Stomach smooth muscle (tissue), 2 donors: ENCODE measurements around the gene NUP214.
A peak's percentile ranks its signal among the peaks of the same experiment; 100 is the strongest.

Experiments used
- H3K27ac ChIP-seq: one replicate; pipeline ENCODE4 v1.7.0; 2013; ENCODE audit warnings: mild to moderate bottlenecking, low read length, inconsistent platforms
- H3K27me3 ChIP-seq, 2 donors: one replicate each; pipeline ENCODE4 v1.7.0; 2013; ENCODE audit warnings: low read length in 2 of 2; ENCODE audit not compliant: insufficient read depth in 2 of 2, control insufficient read depth in 1 of 2
- H3K36me3 ChIP-seq, 2 donors: one replicate each; pipeline ENCODE4 v1.7.0; 2013; ENCODE audit warnings: low read length in 2 of 2; ENCODE audit not compliant: control insufficient read depth in 2 of 2, insufficient read depth in 2 of 2
- H3K4me1 ChIP-seq: one replicate; pipeline ENCODE4 v1.7.0; 2013; ENCODE audit warnings: low read length; ENCODE audit not compliant: control insufficient read depth, insufficient read depth
- H3K4me3 ChIP-seq, 2 donors: one replicate each; pipeline ENCODE4 v1.7.0; 2013; ENCODE audit warnings: low read length in 2 of 2
- H3K9ac ChIP-seq, 2 donors: one replicate each; pipeline ENCODE4 v1.7.0; 2013; ENCODE audit warnings: low read length in 2 of 2, mild to moderate bottlenecking in 1 of 2
- H3K9me3 ChIP-seq, 2 donors: one replicate each; pipeline ENCODE4 v1.7.0; 2013; ENCODE audit warnings: low read length in 2 of 2; ENCODE audit not compliant: control insufficient read depth in 2 of 2
- donor health status: healthy.
- donor health status: Pancreatic carcinoma.

The NUP214 gene

DNA sequence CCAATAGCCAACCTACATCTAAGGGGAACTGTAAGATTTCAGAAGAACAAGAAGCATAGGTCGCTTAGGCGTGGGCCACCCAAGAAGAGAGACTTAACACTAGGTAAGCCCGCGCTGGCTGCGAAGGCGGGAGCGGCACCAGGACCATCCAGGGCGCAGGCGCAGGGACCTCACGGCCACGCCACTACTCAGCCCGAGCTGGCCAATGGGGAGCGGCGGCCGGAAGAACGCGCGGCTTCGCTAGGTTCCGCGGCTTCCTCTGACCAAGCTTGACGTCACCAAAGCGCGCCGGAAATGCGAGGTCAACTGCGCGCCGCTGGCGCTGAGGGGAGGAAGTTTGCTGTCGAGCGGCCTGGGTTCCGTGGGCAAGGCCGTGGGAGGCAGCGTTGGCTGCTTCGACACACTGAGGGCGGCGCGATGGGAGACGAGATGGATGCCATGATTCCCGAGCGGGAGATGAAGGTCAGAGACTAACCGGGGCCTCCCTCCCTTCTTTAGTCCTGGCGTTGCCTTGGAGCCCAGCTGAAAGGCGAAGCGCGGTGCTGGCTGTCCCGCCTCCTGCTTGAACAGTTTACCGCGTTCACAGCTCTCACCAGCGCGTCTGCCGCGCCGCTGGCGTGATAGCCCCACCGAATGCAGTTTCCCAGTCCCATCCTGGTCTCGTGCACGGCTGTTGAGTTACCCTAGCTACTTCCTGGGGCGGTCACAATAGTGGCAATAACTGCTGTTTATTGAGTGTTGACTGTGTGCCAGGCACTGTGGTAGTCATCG lies at the start of gene NUP214:
TSS of gene NUP214 (plus strand) at position 299 of the 771 bp plus-strand sequence. CDS start at position 418, 119 bp downstream.
- Histone ChIP-seq H3K4me1 (peaks cover 17% of the 10 kb centered on the region), H3K9me3 (no peaks in the 10 kb centered on the region), H3K9ac (peak within 1 kb of the TSS; percentile 87 to 99), H3K27ac (peak within 1 kb of the TSS; percentile 87), H3K27me3 (no peaks in the 10 kb centered on the region), H3K36me3 (peaks cover 24 to 28% of the 10 kb centered on the region in 2 donors), H3K4me3 (peak within 1 kb of the TSS; percentile 76 to 100)

GRCh38 chr9:131076347-131077195 lies 48.8 kb upstream of the NUP214 start:
- no peaks in the 10 kb centered on the region for H3K4me1 ChIP-seq
- H3K36me3 ChIP-seq, result no peaks in the 10 kb centered on the region
- no peak overlapping the region for H3K27ac ChIP-seq
- peaks cover 0 to 3% of the 10 kb centered on the region in 2 donors for H3K27me3 ChIP-seq
- H3K9me3 ChIP-seq, result no peaks in the 10 kb centered on the region
- H3K4me3 ChIP-seq, result no peak overlapping the region
- no peak overlapping the region for H3K9ac ChIP-seq

- Histone ChIP-seq H3K27ac (no peak overlapping the region), H3K9me3 (no peaks in the 10 kb centered on the region), H3K4me1 (no peaks in the 10 kb centered on the region), H3K27me3 (peaks cover 0 to 4% of the 10 kb centered on the region in 2 donors), H3K4me3 (no peak overlapping the region), H3K36me3 (no peaks in the 10 kb centered on the region), H3K9ac (no peak overlapping the region)
Observed at GRCh38 chr9:131078427-131079366, 46.7 kb upstream of the NUP214 start.

GRCh38 chr9:131080589-131080988 lies 44.8 kb upstream of the NUP214 start:
- H3K27ac ChIP-seq, result no peak overlapping the region
- no peaks in the 10 kb centered on the region for H3K4me1 ChIP-seq

GRCh38 chr9:131081868-131082267 lies 43.5 kb upstream of the NUP214 start:
- no peaks in the 10 kb centered on the region for H3K9me3 ChIP-seq
- H3K27ac ChIP-seq, result no peak overlapping the region
- no peak overlapping the region for H3K4me3 ChIP-seq

More at GRCh38 chr9:131080589-131080988, 44.8 kb upstream of the NUP214 start:
- Histone ChIP-seq H3K27me3 (peaks cover 3 to 4% of the 10 kb centered on the region in 2 donors), H3K9me3 (no peaks in the 10 kb centered on the region), H3K9ac (no peak overlapping the region), H3K4me3 (no peak overlapping the region), H3K36me3 (no peaks in the 10 kb centered on the region)

GRCh38 chr9:131082774-131083512 lies 42.4 kb upstream of the NUP214 start:
- no peaks in the 10 kb centered on the region for H3K36me3 ChIP-seq
- H3K4me3 ChIP-seq, result no peak overlapping the region
- H3K9ac ChIP-seq, result no peak overlapping the region
- H3K27ac ChIP-seq, result no peak overlapping the region
- no peaks in the 10 kb centered on the region for H3K4me1 ChIP-seq
- H3K27me3 ChIP-seq, result peaks cover 3 to 11% of the 10 kb centered on the region in 2 donors
- H3K9me3 ChIP-seq, result no peaks in the 10 kb centered on the region

More at GRCh38 chr9:131081868-131082267, 43.5 kb upstream of the NUP214 start:
- Histone ChIP-seq H3K4me1 (no peaks in the 10 kb centered on the region), H3K36me3 (no peaks in the 10 kb centered on the region), H3K27me3 (peaks cover 3 to 4% of the 10 kb centered on the region in 2 donors), H3K9ac (no peak overlapping the region)

- Histone ChIP-seq H3K36me3 (no peaks in the 10 kb centered on the region), H3K9me3 (no peaks in the 10 kb centered on the region), H3K4me1 (no peaks in the 10 kb centered on the region), H3K4me3 (no peak overlapping the region), H3K27me3 (peaks cover 3 to 12% of the 10 kb centered on the region in 2 donors), H3K27ac (no peak overlapping the region), H3K9ac (no peak overlapping the region)
Observed at GRCh38 chr9:131084661-131085369, 40.6 kb upstream of the NUP214 start.

GRCh38 chr9:131085370-131086122 lies 39.8 kb upstream of the NUP214 start:
- Histone ChIP-seq H3K4me3 (no peak overlapping the region), H3K27me3 (peaks cover 3 to 12% of the 10 kb centered on the region in 2 donors), H3K36me3 (no peaks in the 10 kb centered on the region), H3K27ac (no peak overlapping the region), H3K9ac (no peak overlapping the region), H3K9me3 (no peaks in the 10 kb centered on the region), H3K4me1 (no peaks in the 10 kb centered on the region)

DNA sequence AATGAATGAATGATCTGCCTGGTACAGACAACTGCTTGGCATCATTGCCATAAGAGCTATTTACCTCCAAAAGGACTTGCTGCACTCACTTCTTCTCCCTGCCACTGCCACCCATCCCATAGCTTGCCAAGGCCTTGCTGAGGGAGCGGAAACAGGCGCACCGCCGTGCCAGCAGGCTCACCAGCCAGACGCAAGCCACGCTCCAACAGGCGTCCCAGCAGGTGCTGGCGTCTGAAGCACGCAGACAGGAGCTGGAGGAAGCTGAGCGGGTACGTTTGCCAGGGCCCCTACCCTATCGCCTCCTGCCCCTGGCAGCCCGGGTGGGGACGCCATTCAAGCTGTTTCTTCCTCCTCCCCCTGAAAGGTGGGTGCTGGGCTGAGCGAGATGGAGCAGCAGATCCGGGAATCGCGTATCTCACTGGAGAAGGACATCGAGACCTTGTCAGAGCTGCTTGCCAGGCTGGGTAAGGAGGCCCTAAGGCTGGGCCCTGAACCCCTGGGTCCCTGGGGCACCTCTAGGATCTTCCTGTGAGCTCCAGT lies 38.0 kb upstream of the NUP214 start:
- Histone ChIP-seq H3K27me3 (peaks cover 3 to 16% of the 10 kb centered on the region in 2 donors), H3K27ac (no peak overlapping the region), H3K9ac (no peak overlapping the region), H3K4me1 (no peaks in the 10 kb centered on the region), H3K4me3 (no peak overlapping the region), H3K9me3 (no peaks in the 10 kb centered on the region), H3K36me3 (no peaks in the 10 kb centered on the region)
